Gastrocnemius medialis (tissue), 4 donors: ENCODE measurements around the gene FAM50A. TPM values are rescaled to one million over a fixed set of nuclear protein-coding genes. Genes with fewer than 3 reads are reported as not detected.

Source experiments
- ATAC-seq, 2 donors: fragments of 150-250 bp; one replicate each; pipeline ENCODE4 v1.9.1; 2016
- DNase-seq, 2 donors: peaks; one replicate each; pipeline ENCODE4 v3.0.0-alpha.2; 2019
- H3K27ac ChIP-seq, 4 donors: fragments of 200-600 bp; sonication (generic); 1 replicate in 1 of 4; 2 replicates in 3 of 4; pipeline ENCODE4 v1.5.1; 2016 to 2018; ENCODE audit warnings: mild to moderate bottlenecking in 2 of 4, moderate library complexity in 1 of 4
- H3K27me3 ChIP-seq, 3 donors: fragments of 200-600 bp; sonication (generic) in 2 of 3; 1 replicate in 1 of 3; 2 replicates in 2 of 3; pipeline versions ENCODE4 v1.5.1 to v1.6.0; 2016 to 2019; ENCODE audit warnings: mild to moderate bottlenecking in 1 of 3, moderate library complexity in 1 of 3
- H3K36me3 ChIP-seq, 2 donors: fragments of 200-600 bp; sonication (generic) in 1 of 2; one replicate each; pipeline ENCODE4 v1.5.1; 2017 to 2018
- H3K4me1 ChIP-seq, 2 donors: fragments of 200-600 bp; sonication (generic) in 1 of 2; one replicate each; pipeline ENCODE4 v1.5.1; 2016 to 2017; ENCODE audit warnings: mild to moderate bottlenecking in 2 of 2
- H3K4me3 ChIP-seq, 4 donors: fragments of 200-600 bp; sonication (generic) in 3 of 4; 1 replicate in 1 of 4; 2 replicates in 3 of 4; pipeline ENCODE4 v1.5.1; 2016 to 2019; ENCODE audit warnings: mild to moderate bottlenecking in 2 of 4
- H3K9me3 ChIP-seq, 3 donors: fragments of 200-600 bp; sonication (generic) in 2 of 3; 1 replicate in 1 of 3; 2 replicates in 2 of 3; pipeline ENCODE4 v1.5.1; 2016 to 2019
- CTCF ChIP-seq, 5 experiments: fragments of 450-650 bp in 3 of 5; fragments of 200-600 bp in 2 of 5; sonication (generic) in 2 of 5; IDR thresholded peaks in 4 of 5; conservative IDR thresholded peaks in 1 of 5; 1 replicate in 4 of 5; 2 replicates in 1 of 5; pipeline ENCODE4 v1.5.1; 2016 to 2019; ENCODE audit warnings: antibody characterized with exemption in 5 of 5, mild to moderate bottlenecking in 3 of 5, moderate library complexity in 3 of 5
- POLR2A ChIP-seq, 2 donors: fragments of 450-650 bp; IDR thresholded peaks; one replicate each; pipeline ENCODE4 v1.6.1; 2017; ENCODE audit warnings: antibody characterized with exemption in 2 of 2, mild to moderate bottlenecking in 2 of 2, moderate library complexity in 2 of 2
- in situ Hi-C, 4 donors: fragments of 200-750 bp; cut with MboI; loops; one replicate each; pipeline versions ENCODE4 v1.15.0 to v1.8.0; 2017; ENCODE audit warnings: low sequenced_read_pairs in 4 of 4
- intact Hi-C: fragments of 100-400 bp; cut with DNase I; formaldehyde crosslinking; loops from one replicate; pipeline ENCODE4 v1.15.1; 2023; ENCODE audit warnings: low total_unique reads
- total RNA-seq, 4 donors: library from RNA; depleted of rRNA; stranded (reverse); fragments of >200 nt; gene quantifications; one replicate each; pipeline versions ENCODE4 v1.1.0 to v1.2.3, GENCODE V29; 2016

FAM50A gene
- total RNA-seq, 4 donors from 2014 or later, result 30.9 to 55.4 (median 45.3) TPM

GRCh38 chrX:154452823-154453222, 8.9 kb downstream of the FAM50A start:
- no peak for DNase-seq
- Histone ChIP-seq H3K4me3 (no peak overlapping the region), H3K4me1 (no peaks in the 10 kb centered on the region), H3K9me3 (no peaks in the 10 kb centered on the region), H3K36me3 (peaks cover 0 to 27% of the 10 kb centered on the region in 2 donors), H3K27ac (no peak overlapping the region), H3K27me3 (no peaks in the 10 kb centered on the region)
- TF ChIP-seq POLR2A (IDR thresholded peaks at IDR 0.05), result no peak
- TF ChIP-seq CTCF (IDR thresholded peaks at IDR 0.05 in 4 of 5, conservative IDR thresholded peaks at IDR 0.05 in 1 of 5), result no peak
- intact Hi-C loops, result no loop called here
- no peak for ATAC-seq
- in situ Hi-C loops, result no loop called here

- ATAC-seq (peak; percentile 36 to 49), DNase-seq (no peak)
- intact Hi-C loops, result no loop called here
- TF ChIP-seq CTCF (IDR thresholded peaks at IDR 0.05 in 4 of 5, conservative IDR thresholded peaks at IDR 0.05 in 1 of 5), result no peak
- TF ChIP-seq POLR2A (IDR thresholded peaks at IDR 0.05), result no peak
- Histone ChIP-seq H3K27ac (peak overlapping the region in 2 of 4 donors; percentile 50 to 58), H3K9me3 (no peaks in the 10 kb centered on the region), H3K27me3 (no peaks in the 10 kb centered on the region), H3K36me3 (no peaks in the 10 kb centered on the region), H3K4me3 (peak overlapping the region; percentile 29 to 59 (median 39)), H3K4me1 (no peaks in the 10 kb centered on the region)
- in situ Hi-C loops, result no loop called here
Measured at GRCh38 chrX:154457491-154458115, 13.7 kb downstream of the FAM50A start.

GRCh38 chrX:154458116-154458953, 14.4 kb downstream of the FAM50A start, which contains the start of gene PLXNA3:
Gene PLXNA3 (plus strand): TSS chrX:154458281. CDS start chrX:154460184, 1,903 bp downstream.
- Histone ChIP-seq H3K36me3 (no peaks in the 10 kb centered on the region), H3K4me1 (no peaks in the 10 kb centered on the region), H3K27me3 (no peaks in the 10 kb centered on the region), H3K4me3 (peak within 1 kb of the TSS; percentile 35 to 61 (median 52)), H3K9me3 (no peaks in the 10 kb centered on the region), H3K27ac (peak within 1 kb of the TSS in 3 of 4 donors; percentile 24 to 58 (median 55))
- intact Hi-C loops, result no loop called here
- no peak for DNase-seq
- peak; percentile 50 to 81 for ATAC-seq
- in situ Hi-C loops, result no loop called here
- peak; percentile 57 to 85 for TF ChIP-seq POLR2A (IDR thresholded peaks at IDR 0.05)
- no peak for TF ChIP-seq CTCF (IDR thresholded peaks at IDR 0.05 in 4 of 5, conservative IDR thresholded peaks at IDR 0.05 in 1 of 5)

GRCh38 chrX:154458954-154459778, 15.2 kb downstream of the FAM50A start:
- TF ChIP-seq POLR2A (IDR thresholded peaks at IDR 0.05) (no peak), CTCF (IDR thresholded peaks at IDR 0.05 in 4 of 5, conservative IDR thresholded peaks at IDR 0.05 in 1 of 5) (no peak)
- in situ Hi-C loops (no loop called here), intact Hi-C loops (no loop called here)
- Histone ChIP-seq H3K4me1 (no peaks in the 10 kb centered on the region), H3K27ac (peak overlapping the region in 3 of 4 donors; percentile 24 to 58 (median 55)), H3K9me3 (no peaks in the 10 kb centered on the region), H3K36me3 (no peaks in the 10 kb centered on the region), H3K4me3 (peak overlapping the region; percentile 34 to 61 (median 52)), H3K27me3 (no peaks in the 10 kb centered on the region)
- ATAC-seq (peak in 1 of 2 donors; percentile 36), DNase-seq (peak in 1 of 2 donors; percentile 36)
